NCI-H226 (cell line): ENCODE results near the gene POLR2F.
A peak's percentile ranks its signal among the peaks of the same experiment; 100 is the strongest.

Source experiments
- DNase-seq: peaks from one replicate; pipeline ENCODE4 v3.0.0-alpha.2; 2015

The POLR2F gene

DNA sequence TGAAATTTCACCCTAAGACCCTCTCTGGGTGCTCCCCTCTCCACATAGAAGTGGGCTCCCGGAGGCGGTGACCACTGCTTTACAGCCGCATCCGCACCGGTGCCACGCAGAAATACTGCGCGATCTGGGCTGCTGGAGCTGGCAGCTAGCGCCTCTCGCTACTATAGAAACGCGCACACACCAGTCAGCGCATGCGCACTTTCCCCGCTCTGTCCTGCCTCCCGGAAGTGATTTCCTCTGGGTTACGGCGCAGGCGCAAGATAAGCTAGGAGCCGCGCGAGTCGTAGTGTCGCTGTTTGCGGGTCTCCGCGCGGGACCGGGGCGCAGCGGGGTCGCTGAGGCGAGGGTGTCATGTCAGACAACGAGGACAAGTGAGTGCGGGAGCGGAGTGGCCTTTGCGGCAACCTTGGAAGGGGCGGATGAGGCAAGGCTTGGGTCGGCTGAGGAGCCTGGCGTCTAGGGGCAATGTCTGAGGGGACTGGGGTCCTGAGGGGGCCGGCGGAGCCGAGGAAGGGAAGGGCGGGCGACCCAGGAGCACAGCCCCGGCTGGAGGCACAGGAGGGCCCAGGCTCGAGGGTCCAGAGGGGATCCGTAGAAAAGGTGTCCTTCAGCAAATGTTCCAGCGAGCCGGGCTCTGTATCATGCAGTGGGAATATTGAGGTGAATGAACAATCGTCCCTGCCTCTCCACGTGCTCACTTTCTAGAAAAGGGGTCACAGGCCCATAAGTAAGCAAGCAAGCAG, at the start of gene POLR2F, which contains the start of gene C22orf23:
TSS of gene POLR2F (plus strand) at position 263 of the 743 bp plus-strand sequence. CDS start at position 352, 89 bp downstream.
TSS of gene C22orf23 (minus strand) at position 165 of the 743 bp plus-strand sequence. CDS start 452 bp downstream, outside the sequence.
- DNase-seq, result peak; percentile 70

DNA sequence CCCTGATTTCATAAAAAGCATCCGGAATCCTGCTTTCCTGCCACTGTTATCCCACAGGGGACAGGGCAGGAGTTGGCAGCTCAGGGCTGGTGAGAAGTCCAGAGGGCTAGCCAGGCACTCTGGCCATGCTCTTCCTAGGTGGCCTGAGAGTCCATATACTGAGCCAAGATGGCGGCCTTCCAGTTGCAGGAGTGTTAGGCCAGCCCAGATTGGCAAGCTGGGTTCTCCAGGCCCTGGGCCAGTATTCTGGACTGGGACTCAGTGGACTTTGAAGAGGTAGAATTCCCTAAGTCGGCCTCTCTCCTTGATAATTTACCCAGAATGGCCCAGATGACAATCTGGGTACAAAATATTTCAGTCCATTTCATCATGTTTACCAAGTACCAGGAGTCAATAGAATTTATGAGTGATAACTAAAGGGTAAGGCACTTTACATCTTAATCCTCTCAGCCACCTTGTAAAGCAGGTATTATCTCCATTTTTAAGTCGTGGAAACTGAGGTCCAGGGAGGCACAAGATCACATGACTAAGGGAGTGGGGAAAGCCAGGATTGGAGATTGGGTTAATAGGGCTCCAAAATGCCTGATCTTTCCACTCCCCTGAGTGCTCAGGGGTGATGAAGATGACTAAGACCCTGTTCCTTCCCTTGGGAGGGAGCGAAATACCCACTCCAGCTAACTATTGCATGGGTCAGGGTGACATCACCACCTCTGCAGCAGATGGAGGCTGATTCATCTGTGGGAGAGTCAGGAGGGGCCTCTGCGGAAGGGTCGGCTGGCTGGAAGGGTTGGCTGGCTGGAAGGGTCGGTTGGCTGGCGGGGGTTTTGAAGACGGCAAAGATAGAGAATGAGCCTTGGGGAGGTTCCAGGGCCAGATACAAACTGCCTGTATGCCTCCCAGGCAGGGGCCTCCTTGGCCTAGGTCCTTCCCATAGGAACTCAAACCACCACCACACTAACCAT, 48.6 kb upstream of the POLR2F start:
- DNase-seq, result peak; percentile 91

DNA sequence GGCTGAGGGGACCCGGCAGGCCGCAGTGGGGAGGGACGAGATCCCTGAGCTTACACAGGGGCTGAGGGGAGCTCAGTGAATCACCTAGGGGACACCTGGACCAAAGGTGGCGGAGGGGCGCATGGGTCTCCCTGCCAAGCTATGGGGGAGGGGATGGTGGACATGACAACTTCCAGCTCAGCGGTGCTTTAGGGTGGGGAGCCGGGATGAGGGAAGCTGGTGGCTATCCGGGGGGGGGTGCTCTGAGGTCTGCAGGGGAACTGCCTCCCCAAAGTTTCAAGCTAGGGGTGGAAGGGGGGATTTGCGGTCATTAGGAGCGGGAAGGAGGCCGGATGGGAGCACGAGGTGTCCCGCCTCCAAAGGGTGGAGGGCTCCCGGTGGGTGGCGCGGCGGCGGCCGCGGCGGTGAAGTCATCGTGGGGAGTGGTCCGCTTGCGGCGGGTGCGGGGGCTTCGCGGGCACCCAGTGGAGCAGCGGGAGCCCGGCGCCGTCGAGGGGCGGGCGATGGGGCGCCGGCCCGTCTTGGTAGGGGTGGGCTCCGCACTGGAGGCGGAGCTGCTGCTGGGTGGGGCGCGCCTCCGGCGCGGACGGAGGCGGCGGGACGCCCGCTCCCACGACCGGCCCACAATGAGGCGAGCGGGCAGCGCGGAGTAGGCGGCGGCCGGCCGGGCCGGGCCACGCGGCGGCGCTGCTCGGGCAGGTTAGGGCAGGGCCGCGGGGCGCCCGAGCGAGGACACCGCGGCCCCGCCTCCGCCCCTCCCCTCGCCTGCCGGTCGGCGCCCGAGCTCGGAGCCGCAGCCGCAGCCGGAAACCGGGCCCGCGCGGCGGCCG, 47.8 kb upstream of the POLR2F start, which contains the start of gene MICALL1:
TSS of gene MICALL1 (plus strand) at position 764 of the 830 bp plus-strand sequence. CDS start 126 bp downstream, outside the sequence.
- DNase-seq, result peak; percentile 65

DNA sequence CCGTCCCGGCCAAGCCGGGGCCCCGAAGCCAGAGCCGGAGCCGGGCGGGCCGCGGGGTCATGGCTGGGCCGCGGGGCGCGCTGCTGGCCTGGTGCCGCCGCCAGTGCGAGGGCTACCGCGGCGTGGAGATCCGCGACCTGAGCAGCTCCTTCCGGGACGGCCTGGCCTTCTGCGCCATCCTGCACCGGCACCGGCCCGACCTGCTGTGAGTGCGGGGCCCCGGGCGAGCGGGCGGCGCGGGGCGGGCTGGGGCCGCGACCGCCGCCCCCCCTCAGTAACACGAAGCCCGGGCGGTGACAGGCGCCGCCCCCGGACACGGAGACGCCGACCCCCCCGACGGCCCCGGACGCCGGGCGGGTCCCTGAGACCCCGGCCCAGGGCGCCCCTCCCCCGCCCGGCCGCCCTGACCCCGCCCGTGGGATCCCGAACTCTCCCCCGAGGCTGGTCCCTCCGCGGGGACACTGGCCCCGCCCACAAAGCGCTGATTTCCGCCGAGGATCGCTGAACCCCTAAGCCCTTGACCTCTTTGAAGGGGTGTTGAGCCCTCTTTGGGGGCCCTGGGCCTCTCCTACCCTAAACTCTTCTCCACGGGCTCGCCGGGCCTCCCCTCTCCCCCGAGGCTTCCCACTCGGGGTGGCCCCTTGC, 47.0 kb upstream of the POLR2F start:
- no peak for DNase-seq

DNA sequence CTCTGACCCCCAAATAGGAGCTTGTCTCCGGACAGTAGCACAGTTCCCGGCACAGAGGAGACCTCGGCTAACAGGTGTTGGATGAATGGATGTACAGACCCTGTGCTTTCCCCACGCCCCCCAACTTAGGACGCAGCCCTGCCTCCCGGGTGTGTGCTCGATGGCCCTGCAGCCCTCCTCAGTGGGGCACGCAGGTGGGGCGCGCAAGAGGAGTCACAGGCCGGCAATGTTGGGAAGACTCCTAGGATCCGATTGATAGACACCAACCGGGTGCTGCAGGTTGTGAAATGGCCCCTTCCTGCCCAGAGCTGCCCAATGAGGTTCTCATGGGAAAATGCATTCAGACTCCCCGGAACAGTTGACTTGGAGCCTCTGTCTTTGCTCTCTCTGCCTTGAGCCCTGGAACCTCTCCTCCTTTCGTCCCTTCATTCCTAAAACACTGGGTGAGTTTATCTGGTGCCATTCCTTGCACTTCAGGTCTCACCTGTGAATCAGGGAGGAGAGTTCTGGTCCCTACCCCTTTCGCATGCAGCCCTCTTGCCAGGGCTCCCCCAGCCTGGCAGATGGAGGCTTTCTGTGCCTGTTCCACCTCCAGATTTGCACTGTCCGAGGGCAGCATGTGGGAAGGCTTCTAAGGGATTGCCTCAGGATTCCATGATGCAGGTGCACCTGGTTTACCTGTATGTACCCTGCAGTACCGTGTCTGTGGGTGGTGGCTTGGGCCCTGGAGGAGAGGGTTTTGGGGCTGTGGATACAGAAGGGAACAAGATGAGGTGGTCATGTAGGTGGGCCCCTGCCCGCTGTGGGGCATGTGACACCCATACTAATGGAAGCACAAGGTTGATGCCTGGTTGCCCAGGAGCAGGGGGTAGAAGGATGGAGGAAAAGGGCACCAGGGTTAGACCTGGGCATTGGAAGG, 46.2 kb upstream of the POLR2F start:
- no peak for DNase-seq

DNA sequence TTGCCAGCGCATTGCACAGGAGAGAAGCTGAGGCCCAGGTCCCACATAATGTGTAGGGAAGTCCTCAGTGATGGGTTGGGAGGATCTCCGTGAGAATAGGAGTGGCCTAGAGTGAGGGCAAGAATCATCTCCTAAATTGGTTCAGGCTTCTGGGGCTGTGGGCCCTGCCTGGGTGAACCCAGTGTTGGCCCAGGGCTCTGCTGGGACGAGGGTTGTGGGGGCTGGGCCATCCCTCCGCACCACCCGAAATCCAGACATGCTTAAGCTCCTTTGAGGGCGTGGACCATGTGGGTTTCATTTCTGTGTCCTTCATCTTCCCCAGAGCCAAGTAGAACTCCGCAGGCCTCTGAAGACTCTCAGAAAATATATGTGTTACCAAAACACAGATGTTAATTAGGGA, 43.7 kb upstream of the POLR2F start:
- DNase-seq, result no peak

DNA sequence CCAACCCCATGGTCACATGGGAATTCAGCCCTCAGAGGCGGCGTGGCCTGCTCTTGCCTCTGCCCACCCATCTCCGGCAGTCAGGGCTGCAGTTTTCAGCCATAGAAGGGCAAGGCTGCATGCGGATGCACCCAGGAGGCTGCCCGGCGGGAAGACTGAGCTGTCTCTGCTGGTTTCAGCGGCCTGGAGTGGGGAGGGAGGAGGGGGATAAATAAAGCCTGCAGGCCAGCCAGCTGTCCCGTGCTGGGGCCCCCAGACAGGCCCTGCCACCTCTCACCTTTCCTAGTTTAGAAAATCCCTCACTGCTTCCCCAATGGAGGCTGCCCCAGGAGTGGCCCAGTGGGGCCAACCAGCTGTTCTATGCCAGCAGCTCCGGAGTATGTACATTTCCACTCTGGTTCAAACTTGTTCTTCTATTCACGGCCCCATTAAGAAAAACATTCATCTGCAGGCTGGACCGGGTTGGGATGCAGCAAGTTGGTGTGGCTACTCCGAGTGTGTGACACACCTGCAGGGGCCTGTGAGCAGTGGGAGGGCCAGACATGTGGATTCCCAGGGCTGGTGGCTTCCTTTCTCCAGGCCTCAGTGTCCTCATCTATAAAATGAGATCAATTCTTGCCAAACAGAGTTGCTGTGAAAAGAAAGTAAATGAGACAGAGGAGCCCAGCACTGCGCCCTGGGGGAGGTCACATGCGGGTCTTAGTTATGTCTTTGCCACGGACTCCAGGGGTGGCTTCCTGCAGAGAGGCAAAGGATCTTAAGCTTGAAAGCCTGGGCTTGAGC, 42.4 kb upstream of the POLR2F start:
- no peak for DNase-seq

DNA sequence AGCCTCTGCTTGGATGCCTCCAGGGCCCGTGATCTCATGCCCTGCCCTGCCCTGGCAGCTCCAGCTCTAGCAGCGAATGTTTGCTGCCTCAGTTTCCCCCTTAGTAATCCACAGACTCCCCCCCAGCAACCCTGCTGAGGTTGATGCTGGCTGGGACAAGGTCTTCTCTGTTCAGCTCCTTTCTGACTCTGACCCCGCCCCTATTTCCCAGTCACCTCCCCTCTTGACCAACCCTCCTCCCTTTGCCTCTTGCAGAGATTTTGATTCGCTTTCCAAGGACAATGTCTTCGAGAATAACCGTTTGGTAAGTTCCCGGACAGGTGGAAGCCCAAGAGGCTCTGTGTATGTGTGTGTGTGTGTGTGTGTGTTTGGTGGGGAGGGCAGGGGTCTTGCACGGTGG, 41.8 kb upstream of the POLR2F start:
- DNase-seq, result no peak

DNA sequence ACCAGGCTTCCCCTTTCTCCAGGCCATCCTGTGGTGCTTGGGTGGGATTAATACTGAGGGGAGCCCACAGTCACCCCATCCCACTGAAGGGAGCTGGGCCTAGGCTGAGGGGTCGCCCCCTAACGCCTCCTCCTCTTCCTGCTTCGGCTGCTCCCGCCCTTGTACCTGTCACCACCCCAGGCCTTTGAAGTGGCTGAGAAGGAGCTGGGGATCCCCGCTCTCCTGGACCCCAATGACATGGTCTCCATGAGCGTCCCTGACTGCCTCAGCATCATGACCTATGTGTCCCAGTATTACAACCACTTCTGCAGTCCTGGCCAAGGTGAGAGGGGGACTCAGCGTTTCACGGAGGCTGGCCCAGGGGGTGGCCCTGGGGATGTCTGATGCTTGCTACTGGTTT, 41.3 kb upstream of the POLR2F start:
- DNase-seq, result no peak

DNA sequence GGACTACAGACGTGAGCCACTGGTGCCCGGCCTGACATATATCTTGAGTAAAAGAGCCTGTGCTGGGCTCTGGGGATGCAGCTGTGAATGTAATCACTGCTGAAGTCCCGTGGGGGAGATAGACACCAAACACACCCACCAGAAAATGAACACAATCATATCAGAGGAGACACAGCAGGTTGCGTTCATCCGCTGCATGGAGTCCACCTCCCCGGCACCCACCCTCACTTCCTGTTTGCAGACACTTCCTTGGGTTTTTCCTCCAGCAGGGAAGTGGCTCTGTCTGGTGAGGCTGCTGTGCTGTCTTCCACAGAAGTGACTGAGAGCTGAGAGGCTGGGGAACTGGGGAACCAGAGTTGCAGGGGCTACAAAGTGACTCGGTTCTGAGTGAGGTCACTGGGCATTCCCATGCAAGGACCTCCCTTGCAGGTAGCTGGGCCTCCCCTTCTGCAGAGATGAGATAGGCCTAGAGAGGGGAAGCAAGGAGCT, 40.2 kb upstream of the POLR2F start:
- no peak for DNase-seq

DNA sequence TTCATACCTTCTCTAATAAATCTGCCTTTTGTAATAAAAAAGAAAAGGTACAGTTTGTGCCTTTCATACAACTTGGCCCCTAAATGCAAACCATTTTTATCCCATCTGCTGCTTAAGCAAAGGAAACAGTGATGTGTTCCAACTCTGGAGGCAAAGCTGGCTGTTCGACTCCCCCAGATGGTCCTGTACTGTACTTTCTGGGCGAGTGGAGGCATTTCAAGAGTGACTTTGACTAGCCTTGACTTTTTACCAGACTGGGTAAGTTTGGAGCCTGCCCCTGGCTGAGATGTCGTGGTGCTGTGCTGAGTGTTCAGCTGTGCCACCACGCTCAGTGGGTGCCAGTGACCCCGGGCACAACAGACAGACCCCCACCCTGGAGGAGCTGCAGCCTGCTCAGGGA, 37.2 kb upstream of the POLR2F start:
- no peak for DNase-seq

DNA sequence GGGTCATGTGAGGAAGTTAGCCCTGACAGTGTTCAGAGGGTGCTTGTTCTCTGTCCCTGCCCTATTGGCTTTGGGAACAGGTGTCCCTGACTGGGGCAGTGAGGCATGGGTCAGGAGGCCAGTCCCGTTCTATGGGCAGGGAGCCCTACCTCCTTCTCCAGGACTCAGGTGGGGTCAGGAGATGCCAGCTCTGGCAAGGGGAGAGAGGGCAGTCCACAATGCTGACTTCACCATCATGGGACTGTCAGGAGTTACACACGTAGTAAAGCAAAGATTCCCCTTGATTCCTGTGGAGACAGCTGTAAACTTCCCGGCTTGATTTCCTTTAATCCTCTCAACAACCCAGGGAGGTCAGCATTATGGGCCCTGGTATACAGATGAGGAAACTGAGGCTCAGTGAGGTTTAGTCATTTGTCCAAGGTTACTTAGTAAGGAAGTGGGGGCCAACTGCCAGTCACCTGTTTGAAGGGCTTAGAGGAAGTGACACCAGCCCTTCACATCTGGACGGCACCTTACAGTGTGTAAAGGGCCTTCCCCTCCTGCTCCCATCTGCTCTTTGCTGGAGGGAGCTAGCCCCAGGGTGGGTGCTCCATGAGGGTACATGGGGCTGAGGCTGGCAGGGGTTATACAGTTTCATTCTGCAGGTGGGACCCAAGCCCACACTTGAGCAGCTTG, 35.5 kb upstream of the POLR2F start:
- no peak for DNase-seq

DNA sequence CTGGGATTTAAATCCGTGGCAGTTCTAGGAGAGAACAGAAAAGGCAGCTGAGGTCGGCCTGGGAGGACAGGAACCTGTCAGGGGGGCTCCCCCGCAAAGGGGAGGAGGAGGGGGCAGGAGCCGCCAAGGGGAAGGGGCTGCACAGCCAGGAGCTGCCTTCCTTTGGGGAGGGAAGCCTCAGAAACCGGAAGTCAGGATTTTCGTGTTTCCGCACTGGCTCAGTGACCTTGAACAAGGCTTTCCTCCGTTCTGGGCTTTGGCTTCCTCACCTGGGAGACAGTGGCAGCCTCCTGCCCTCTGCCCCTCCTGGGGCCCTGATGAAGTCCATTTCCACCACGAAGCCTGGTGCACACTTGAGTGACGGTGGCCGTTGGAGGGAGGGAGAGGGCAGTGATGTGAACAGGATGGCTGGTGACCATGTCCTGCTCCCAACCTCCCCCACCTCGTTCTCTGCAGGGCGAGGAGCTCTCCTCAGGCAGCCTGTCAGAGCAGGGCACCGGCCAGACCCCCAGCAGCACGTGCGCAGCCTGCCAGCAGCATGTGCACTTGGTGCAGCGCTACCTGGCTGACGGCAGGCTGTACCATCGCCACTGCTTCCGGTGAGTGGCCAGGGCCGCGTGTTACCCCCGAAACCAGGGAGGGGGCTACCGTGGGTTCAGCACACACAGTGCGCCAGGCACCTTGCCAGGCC, 34.8 kb upstream of the POLR2F start:
- no peak for DNase-seq

DNA sequence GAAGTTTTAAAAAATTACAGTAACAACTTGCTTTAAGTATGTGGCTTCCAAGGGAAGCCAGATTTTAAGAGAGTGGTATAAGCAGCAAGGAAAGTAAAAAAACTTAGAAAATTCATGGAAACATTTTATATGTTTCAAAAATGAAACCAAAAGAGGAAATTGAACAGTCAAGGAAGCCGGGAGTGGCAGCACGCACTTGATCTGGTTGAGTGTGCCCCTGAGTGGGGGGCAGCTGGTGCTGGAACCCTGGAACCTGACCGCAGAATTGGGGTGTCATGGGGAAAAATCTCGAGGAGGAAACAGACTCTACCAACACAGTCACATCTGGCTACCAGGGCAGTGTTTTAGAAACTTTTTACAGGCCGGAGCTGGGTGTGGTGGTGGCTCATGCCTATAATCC, 33.4 kb upstream of the POLR2F start:
- DNase-seq, result no peak

DNA sequence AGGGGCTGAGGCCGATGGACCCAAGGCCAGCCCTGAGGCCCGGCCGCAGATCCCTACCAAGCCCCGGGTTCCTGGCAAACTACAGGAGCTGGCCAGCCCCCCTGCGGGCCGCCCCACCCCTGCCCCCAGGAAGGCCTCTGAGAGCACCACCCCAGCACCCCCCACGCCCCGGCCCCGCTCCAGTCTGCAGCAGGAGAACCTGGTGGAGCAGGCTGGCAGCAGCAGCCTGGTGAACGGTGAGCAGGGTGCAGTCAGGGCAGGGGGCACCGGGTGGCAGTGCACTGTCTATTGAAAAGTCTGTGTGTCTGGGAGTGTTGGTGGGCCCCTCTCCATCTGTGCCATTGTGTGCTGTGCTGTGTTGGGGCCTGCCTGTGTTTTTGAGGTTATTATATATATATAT, 31.3 kb upstream of the POLR2F start:
- DNase-seq, result no peak

DNA sequence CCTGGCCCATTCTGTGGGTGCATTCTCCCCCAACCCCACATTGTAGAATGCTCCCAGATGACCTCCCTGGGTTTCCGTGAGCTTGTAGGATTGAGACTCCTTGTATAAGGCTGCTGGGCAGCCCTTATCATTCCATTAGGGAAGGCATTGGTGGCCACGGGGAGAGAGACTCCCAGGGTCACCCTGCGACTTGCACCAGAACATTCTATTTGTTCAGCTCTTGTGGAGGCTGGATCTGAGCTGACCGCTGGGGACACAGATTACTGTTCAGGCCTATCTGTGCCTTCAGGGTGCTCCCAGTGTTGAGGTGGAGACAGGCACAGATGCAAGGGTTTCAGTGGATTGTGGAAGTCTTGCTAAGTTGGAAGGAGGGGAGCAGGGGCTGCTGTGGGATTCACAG, 29.6 kb upstream of the POLR2F start:
- DNase-seq, result no peak

DNA sequence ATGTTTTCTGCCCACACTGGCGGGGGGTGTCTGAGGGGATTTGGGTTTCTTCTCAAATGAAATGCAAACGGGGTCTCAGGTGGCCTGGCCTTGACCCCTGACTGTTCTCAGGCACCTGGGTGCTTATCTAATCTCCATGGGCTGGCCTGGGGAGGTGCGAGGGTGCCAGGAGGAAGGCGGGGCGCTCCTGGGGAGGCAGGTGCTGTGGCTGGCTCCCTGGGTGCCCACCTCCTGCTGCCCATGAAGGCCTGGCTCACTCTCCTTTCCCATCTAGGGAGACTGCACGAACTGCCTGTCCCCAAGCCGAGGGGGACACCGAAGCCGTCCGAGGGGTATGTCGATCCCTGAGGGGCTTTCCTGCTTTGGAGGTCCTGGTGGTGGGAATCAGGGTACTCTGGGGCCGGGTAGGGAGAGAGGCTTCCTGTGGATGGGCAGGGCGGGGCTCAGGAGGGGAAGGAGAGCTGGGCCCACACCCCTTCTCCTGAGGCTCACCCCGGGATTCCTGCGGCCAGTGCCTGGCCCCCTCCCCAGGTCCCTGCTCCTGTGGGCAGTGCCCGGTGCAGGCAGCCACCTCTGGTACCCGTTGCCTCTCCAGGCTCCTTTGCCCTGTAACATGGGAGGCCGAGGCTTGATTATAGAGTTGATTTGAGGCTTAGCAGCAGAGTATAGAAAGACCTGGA, 29.0 kb upstream of the POLR2F start:
- no peak for DNase-seq

DNA sequence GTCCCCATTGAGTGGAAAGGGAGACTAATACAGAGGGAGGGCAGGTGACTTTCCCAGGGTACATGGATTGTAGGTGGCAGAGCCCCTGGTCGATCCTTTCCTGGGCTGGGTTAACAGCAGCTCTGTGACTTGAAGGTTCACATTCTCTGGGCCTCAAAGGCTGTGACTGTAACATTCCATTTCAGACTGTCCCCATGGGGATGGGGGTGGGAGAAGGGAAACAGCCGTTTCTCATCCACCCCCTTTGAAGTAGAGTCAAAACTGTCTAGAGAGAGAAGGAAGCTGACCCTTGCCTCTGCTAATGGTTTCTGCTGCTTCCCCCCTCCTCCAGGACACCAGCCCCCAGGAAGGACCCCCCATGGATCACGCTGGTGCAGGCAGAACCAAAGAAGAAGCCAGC, 28.2 kb upstream of the POLR2F start:
- DNase-seq, result no peak
